K562 (cell line): Measurements from ENCODE around the gene CRYZL1. TPM values are rescaled to one million over a fixed set of nuclear protein-coding genes. Genes with fewer than 3 reads are reported as not detected.

Source experiments
- ARID1B ChIP-seq: fragments of 450-650 bp; IDR thresholded peaks from 2 replicates; pipeline ENCODE4 v1.6.1; 2016; ENCODE audit warnings: antibody characterized with exemption, mild to moderate bottlenecking, inconsistent platforms
- JUN ChIP-seq, 2 experiments: sonication (generic) in 1 of 2; formaldehyde crosslinking in 1 of 2; IDR thresholded peaks; 2 replicates each; pipeline versions ENCODE4 v1.6.1 to v1.8.0; 2012 to 2022; ENCODE audit warnings: borderline replicate concordance in 2 of 2, mild to moderate bottlenecking in 2 of 2, improper control_type of control experiment in 1 of 2, low read depth in 1 of 2, low read length in 1 of 2, missing genetic modification reagents in 1 of 2
- KLF13 ChIP-seq: fragments of 450-650 bp; IDR thresholded peaks from 2 replicates; pipeline ENCODE4 v1.6.1; 2016; ENCODE audit warnings: missing genetic modification characterization, low read depth, mild to moderate bottlenecking, missing compliant biosample characterization, moderate library complexity, borderline replicate concordance
- MEIS2 ChIP-seq: fragments of 450-650 bp; IDR thresholded peaks from 2 replicates; pipeline ENCODE4 v1.6.1; 2014; ENCODE audit warnings: mild to moderate bottlenecking; ENCODE audit not compliant: partially characterized antibody
- NR4A1 ChIP-seq, 2 experiments: fragments of 250-450 bp in 1 of 2; fragments of 450-650 bp in 1 of 2; sonication (Bioruptor Pico) in 1 of 2; IDR thresholded peaks; 2 replicates each; pipeline versions ENCODE4 v1.4.0 to v1.6.1; 2016 to 2020; ENCODE audit warnings: mild to moderate bottlenecking in 2 of 2, missing compliant biosample characterization in 1 of 2, missing genetic modification characterization in 1 of 2, moderate library complexity in 1 of 2
- STAT6 ChIP-seq: sonication (generic); formaldehyde crosslinking; IDR thresholded peaks from 2 replicates; pipeline ENCODE4 v1.8.1; 2023; ENCODE audit warnings: mild to moderate bottlenecking, missing genetic modification reagents
- THRB ChIP-seq: fragments of 450-650 bp; formaldehyde crosslinking; conservative IDR thresholded peaks from 2 replicates; pipeline ENCODE4 v1.4.0; 2022; ENCODE audit warnings: mild to moderate bottlenecking, missing genetic modification characterization
- ZBTB7A ChIP-seq: IDR thresholded peaks from 2 replicates; pipeline ENCODE4 v1.6.1; 2011; ENCODE audit warnings: low read depth, mild to moderate bottlenecking, low read length, moderate library complexity, borderline replicate concordance; ENCODE audit not compliant: control insufficient read depth
- ZNF146 ChIP-seq: IDR thresholded peaks from one replicate; pipeline ENCODE4 v1.6.1; 2018; ENCODE audit warnings: missing compliant biosample characterization; ENCODE audit not compliant: unreplicated experiment
- ZNF24 ChIP-seq: fragments of 450-650 bp; IDR thresholded peaks from 2 replicates; pipeline ENCODE4 v1.6.1; 2016
- ZNF436 ChIP-seq: fragments of 250-450, 450-650 bp; sonication (Bioruptor Pico); formaldehyde crosslinking; IDR thresholded peaks from 2 replicates; pipeline ENCODE4 v1.7.0; 2020; ENCODE audit warnings: mild to moderate bottlenecking
- polyA plus RNA-seq, 8 experiments: library from polyadenylated mRNA; depleted of rRNA in 4 of 8; stranded (reverse) in 5 of 8; unstranded in 3 of 8; fragments of >200 nt; fragmentation: Nextera tagmentation in 2 of 8; fragmentation: Illumina TruSeq in 1 of 8; extraction: Ambion mirVana in 2 of 8; extraction: Trizol in 1 of 8; gene quantifications; 2 replicates each; pipeline versions ENCODE4 v1.2.1 to v1.2.3, GENCODE V29; 2011 to 2014; ENCODE audit warnings: inconsistent platforms in 1 of 8, missing spikeins in 1 of 8
- total RNA-seq, 7 experiments: library from RNA; depleted of rRNA in 6 of 7; stranded (reverse); fragments of >200 nt in 6 of 7; fragmentation: Illumina TruSeq in 2 of 7; extraction: Trizol in 2 of 7; gene quantifications; 2 replicates each; pipeline versions ENCODE4 v1.2.1 to v1.2.3, GENCODE V29; 2011 to 2021; ENCODE audit warnings: low replicate concordance in 1 of 7
- TF ChIP-seq, protein P1 (sequence below): fragments of 250-450 bp; sonication (Bioruptor Pico); IDR thresholded peaks from 2 replicates; pipeline ENCODE4 v1.4.0; 2020; ENCODE audit warnings: mild to moderate bottlenecking, moderate library complexity
- TF ChIP-seq, protein P2 (sequence below): fragments of 250-450 bp; sonication (Bioruptor Pico); IDR thresholded peaks from 2 replicates; pipeline ENCODE4 v1.5.1; 2021; ENCODE audit warnings: mild to moderate bottlenecking

CRYZL1 gene
- total and polyA plus RNA-seq, 9 of the 15 experiments (the other 6 are each of a cell fraction or from before 2014, with no cell fraction given): 19.9 to 98.2 (median 39.2) TPM

DNA sequence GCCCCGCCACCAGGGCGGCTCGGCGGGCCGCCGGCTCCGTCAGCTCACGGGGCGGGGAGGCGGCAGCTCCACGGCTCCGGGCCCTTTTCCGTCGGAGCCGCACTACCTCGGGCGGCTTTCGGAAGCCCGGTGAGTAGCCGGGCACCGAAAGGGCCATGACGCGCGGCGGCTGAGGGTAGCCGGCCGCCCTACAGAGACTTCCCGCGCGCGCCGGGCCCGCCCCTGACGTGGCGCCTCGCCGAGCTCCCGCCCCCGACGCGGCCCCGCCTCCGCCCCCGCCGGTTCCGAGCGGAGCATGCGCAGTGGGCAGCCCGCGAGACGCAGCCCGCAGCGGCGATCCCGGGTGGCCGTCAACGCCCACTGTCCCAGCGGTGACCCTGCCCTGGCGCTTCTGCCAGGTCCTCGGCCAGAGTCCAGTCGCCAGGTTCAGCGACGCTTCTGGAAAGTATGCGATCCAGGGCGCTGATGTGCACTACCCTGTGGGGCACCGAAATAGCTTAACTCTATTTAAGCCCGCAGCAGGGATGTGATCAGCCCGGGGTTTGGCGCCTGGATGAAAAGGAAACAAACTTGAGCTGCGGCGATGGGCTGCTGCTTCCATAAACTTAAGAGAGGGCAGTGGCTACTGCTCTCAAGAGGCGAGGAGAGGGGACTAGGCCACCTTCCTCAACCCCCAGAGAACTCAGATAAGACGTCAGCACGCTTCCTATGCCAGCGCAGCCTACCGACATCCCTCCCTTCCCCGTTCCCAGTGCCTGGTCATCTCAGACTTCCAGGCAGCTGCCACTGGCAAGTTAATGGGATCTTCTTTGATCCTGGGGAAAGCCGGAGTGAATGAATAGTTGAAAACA, 52.8 kb downstream of the CRYZL1 start, which contains the start of gene DONSON (continued):
- TF ChIP-seq KLF13 (tag) (peak; percentile 50; the same call in 1 of the 2 replicates), MEIS2 (peak; percentile 81), NR4A1 (CRISPR knock-in tag; IDR thresholded peaks at IDR 0.05) (no peak), NR4A1 (tag; IDR thresholded peaks at IDR 0.05) (no peak; the same call in 1 of the 2 replicates), ZNF436 (CRISPR knock-in tag) (0 out of 2 replicates have a peak, but pooled peaks have one; percentile 40), STAT6 (peak; percentile 67; the same call in 1 of the 2 replicates), JUN (IDR thresholded peaks at IDR 0.05; ENCODE audit: borderline replicate concordance, low read depth, low read length) (no peak), JUN (CRISPR knock-in tag; IDR thresholded peaks at IDR 0.05; ENCODE audit: borderline replicate concordance) (no peak), ZNF146 (CRISPR knock-in tag) (no peak), THRB (CRISPR knock-in tag) (0 out of 2 replicates have a peak, but pooled peaks have one; percentile 5), ZBTB7A (peak; percentile 87), ARID1B (peak; percentile 59), ZNF24 (peak; percentile 29; the same call in 1 of the 2 replicates)
- TF ChIP-seq, protein P1, sequence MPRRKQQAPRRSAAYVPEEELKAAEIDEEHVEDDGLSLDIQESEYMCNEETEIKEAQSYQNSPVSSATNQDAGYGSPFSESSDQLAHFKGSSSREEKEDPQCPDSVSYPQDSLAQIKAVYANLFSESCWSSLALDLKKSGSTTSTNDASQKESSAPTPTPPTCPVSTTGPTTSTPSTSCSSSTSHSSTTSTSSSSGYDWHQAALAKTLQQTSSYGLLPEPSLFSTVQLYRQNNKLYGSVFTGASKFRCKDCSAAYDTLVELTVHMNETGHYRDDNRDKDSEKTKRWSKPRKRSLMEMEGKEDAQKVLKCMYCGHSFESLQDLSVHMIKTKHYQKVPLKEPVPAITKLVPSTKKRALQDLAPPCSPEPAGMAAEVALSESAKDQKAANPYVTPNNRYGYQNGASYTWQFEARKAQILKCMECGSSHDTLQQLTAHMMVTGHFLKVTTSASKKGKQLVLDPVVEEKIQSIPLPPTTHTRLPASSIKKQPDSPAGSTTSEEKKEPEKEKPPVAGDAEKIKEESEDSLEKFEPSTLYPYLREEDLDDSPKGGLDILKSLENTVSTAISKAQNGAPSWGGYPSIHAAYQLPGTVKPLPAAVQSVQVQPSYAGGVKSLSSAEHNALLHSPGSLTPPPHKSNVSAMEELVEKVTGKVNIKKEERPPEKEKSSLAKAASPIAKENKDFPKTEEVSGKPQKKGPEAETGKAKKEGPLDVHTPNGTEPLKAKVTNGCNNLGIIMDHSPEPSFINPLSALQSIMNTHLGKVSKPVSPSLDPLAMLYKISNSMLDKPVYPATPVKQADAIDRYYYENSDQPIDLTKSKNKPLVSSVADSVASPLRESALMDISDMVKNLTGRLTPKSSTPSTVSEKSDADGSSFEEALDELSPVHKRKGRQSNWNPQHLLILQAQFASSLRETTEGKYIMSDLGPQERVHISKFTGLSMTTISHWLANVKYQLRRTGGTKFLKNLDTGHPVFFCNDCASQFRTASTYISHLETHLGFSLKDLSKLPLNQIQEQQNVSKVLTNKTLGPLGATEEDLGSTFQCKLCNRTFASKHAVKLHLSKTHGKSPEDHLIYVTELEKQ (CRISPR knock-in tag): no peak
- TF ChIP-seq, protein P2, sequence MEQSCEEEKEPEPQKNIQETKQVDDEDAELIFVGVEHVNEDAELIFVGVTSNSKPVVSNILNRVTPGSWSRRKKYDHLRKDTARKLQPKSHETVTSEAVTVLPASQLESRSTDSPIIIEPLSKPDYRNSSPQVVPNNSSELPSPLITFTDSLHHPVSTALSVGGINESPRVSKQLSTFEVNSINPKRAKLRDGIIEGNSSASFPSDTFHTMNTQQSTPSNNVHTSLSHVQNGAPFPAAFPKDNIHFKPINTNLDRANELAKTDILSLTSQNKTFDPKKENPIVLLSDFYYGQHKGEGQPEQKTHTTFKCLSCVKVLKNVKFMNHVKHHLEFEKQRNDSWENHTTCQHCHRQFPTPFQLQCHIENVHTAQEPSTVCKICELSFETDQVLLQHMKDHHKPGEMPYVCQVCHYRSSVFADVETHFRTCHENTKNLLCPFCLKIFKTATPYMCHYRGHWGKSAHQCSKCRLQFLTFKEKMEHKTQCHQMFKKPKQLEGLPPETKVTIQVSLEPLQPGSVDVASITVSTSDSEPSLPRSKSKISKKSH (CRISPR knock-in tag): no peak
